Stimulated activated CD8-positive, alpha-beta memory T cell treated with anti-CD3 and anti-CD28 coated beads, Interleukin-7, amount 100 ng/mL, for 24 hours (primary cell): ENCODE measurements around the gene PLXNB2.

Source experiments
- DNase-seq: peaks from one replicate; pipeline ENCODE4 v3.0.0-alpha.2; 2020; ENCODE audit warnings: low read depth

PLXNB2 gene

DNA sequence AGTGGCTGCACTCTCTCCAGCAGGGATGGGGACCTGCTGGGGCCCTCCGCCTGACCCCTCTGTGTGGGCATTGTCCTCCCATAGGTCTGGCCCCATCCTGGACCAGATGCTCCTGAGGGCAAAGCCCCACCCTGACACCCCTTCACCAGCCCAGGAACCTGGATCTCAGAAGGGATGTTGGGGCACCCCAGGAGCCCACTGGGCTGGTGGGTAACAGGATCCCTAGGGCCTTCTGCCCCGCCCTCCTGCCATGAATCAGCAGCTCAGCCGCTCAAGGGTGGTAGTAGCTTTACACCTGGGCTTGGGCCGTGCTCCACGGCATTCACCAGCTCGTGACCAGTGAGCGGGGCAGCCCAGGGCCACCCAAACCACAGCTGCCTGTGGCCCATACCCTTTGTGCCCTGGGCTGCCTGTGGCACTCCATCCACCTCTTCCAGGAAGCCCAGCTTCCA is 45.0 kb downstream of the PLXNB2 start:
- no peak for DNase-seq

DNA sequence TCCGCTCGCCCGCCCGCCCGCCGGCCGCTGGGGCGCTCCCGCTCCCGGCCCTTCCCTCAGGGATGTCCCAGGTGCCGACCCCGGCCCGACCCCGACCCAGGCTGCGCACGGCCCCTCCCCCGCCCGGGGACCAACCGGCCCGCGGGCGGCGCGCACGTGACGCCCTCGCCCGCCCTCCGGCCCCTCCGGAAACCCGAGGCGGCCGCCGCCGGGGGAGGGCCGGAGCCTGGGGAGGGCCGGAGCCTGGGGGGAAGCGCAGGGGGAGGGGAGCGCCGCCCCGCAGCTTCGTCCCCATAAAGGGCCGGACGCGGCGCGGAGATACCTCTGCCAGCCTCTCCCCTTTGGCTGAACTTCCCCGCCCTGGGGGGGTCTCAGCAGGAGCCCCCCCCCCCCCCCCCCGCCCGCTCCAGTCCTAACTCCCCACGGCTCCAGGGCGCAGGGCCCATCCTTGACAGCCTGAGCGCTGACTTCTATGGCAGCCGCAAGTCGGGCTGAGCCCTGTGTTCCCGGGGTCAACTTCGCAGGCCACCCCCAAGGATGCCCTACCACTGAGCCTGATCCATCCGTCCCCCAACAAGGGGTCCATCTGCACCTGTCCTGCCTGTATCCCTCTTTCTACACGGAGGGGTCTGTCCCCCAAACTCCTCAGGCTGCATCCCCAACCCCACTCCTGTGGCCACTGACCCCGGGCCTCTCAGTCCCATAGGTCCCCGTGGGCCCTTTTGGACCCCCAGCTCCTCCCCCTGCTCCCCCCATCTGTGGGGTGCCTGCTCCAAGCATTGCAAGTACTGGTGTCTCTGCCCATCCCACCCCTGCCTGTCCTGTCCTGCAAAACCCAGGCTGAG is 45.6 kb downstream of the PLXNB2 start, which contains the start of gene MAPK12:
MAPK12 (minus strand) TSS at position 69 of the 845 bp plus-strand sequence. CDS start 174 bp downstream, outside the sequence.
- no peak for DNase-seq

DNA sequence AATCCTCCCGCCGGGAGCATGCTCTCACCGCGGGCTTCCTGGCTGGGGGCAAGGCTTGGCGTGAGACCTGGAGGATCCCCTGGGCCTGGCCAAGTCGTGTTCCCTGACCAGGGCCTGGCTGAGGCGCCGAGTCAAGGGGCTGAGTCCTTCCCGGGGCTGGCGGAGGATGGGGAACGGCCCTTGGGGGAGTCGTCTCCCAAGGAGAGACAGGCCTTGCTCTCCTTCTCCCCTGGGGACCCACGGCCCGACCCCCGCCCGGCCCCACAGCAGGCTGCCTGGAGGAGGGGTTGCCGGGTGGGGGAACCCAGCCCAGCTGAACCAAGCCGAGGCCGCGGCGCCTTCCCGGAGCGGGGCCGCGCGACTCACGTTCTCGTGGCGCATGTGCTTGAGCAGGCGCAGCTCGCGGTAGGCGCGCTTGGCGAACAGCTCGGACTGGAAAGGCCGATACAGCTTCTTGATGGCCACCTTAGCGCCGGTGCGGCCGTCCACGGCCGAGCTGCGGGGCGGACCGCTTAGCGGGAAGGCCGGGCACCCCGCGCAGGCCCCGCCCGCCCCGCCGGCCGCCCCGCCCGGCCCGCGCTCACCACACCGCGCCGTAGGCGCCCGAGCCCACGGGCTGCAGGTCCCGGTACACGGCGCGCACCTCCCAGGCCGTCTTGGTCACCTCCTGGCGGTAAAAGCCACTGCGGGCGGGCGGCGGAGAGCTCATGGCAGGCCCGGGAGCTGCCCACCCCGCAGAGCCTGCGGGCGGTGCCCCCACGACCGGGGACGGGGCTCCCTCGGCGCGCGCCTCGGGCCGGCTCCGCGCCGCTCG is 46.4 kb downstream of the PLXNB2 start:
- no peak for DNase-seq

DNA sequence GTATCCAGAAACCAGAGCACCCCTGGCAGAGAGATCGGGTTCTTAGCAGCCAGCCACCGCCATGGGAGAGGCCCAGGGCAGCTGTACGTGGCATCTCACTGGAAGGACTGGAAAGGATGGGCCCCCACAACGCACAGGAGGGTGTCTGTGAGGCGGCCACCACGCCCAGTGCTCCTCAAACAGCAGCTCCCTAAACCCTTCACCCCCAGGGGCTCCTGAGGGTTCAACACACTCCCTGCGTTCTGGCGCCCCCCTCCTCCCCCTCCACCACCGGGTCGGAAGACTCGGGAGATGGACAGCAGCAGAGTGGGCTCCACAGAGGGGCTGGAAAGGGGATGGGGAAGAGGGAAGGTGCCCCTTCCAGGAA is 47.0 kb downstream of the PLXNB2 start:
- no peak for DNase-seq

DNA sequence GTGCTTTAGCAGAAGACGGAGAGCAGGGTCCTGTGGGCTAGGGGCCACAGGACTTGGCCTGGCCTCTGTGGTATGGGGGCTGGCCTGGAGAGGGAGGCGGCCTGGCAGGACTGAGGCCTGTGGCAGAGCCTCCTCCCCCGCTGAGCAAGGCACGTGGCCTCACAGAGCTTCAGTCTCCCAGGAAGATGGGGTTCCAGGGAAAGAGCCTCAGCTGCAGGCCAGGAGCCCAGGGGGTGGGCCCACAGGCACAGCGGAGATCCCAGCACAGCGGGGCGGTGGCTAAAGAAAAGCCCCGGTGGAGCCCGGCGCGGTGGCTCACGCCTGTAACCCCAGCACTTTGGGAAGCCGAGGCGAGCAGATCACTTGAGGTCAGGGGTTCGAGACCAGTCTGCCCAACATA is 48.1 kb downstream of the PLXNB2 start:
- DNase-seq = no peak

DNA sequence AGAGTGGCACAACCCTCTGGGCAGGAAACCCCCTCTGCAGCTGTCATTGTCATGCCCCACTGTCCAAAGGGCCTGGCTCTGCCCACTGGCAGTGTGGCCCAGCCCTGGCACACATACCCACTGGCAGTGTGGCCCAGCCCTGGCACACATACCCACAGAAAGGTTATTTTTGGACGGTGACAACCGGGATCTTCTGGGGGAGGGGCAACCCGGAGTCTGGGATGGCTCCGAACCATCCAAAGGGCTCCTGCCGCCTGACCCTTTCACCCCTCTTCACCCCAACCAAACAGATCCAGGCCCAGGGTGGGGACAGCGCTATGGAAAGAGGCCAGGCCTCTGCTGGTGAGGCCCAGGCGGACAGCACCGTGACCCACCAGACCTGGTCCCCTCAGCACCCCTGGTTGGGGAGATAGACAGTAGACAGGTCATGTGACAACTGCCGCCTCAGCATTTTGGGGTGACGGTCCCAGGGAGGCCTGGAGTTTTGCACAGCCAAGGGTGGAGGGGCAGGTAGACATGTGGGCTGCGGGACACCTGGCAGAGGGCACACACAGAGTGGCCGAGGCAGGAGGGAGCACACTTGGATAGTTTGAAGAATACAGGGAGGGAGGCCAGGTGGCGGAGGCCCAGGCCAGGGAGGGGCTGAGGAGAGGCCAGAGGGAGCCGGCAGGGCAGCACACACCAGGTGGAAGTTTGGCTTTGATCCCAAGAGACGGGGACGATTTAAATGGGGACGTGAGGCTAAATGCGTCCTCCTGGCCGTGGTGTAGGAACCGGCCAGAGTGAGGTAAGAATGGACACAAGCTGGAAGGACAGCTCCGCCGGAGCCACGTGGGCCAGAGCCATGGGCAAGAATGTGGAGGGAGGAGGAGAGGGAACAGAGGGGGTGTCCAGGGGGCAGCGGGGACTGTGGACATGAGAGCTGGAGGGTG is 48.8 kb downstream of the PLXNB2 start:
- no peak for DNase-seq

DNA sequence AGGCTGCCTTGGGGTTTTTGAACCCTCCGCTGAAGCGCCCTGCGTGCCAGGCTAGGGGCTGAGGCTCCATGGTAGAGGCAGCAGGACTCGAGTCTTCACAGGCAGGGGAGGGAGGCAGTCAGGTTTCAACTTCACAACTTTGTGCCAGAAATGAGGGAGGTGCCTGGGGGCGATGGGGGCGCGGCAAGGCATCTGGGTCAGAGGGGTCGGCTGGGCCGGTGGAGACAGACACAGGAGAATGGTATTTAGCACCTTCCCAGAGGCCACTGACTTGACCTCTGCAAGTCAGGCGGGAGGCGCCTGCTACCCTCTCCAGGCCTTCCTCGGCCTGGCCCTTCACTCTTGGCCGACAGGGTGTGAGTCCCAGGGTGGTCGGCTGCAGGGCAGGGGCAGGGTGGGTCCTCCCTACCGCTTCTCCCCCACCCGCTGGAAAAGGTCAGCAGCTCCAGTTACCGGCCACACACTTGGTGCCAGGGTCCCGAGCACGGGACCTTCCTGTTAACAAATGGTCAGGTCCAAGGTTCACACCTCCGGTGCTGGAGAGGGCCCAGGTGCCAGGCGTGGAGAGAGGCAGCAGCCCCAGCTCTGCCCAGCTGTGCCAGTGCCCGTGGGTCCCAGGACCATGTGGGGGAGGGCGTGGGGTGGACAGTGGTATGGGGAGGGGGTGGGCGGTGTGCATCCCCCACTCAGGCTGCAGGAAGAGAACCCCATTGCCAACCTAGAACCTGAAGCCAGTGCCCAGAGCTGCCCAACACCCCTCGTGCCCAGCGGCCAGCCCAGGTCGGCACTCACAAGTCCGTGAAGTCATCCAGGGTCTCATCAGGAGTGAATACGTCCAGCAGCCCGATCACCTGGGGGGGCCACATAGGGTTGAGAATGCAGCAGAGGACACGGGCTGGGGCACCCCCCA is 49.7 kb downstream of the PLXNB2 start:
- no peak for DNase-seq

DNA sequence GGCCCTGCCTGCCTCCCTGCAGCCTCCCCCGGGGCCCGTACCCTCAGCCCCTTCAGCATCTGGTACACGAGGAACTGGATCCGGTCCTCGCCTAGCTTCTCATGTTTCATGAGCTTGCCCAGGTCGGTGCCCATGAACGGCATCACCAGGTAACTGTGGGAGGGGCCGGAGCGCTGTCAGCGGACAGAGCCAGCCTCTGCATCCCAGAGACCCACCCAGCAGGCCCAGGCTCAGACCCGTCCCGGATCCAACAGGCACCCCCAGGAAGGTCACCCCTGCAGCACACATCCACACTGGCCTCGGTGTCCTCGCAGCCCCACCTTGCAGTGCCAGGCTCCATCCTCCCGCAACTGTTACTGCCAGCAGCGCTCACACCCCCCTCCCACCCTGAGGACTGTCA is 50.4 kb downstream of the PLXNB2 start:
- DNase-seq = no peak

DNA sequence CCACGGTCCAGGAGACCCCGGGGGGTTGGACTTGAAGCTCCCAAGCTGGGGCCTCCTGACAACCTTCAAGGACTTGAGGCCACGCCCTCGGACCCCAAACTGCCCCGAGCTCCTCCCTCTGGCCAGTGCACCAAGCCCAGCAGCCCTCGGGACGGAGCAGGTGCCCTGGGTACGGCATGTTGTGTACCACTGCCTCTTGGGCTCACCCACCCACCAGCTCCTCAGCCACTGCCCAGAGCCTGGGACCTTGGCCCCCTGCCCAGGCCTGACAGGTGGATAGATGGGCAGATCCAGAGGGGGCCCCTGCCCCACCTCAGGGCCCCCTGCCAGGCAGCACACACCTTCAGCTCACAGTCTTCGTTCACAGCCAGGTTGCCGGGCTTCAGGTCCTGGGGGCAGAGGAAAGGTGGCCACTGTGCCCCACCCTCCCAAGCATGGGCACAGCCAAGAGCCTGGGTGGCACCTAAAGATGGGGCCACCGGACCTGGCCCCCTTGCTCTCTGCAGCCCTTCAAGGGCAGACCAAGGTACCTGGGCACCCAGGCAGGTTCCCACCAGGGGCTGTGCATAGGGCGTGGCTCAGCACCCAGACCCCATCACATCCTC is 51.1 kb downstream of the PLXNB2 start:
- DNase-seq = no peak

DNA sequence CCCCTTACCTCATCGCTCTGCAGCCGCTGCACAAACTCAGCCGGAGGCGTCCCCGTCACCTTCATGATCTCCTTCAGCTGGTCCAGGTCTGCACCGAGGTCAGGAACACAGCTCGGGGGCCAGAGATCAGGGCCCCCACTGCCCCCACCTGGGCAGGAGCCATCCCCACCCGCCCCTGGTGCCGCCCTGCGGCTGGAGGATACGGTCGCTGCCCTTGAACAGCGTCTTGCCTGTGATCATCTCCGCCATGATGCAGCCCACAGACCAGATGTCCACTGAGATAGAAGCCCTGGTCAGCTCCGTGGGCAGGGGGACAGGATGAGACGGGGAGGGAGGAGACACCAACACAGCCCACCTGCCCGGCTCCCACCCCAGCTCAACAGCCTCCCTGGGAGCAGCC is 51.8 kb downstream of the PLXNB2 start:
- DNase-seq = no peak

DNA sequence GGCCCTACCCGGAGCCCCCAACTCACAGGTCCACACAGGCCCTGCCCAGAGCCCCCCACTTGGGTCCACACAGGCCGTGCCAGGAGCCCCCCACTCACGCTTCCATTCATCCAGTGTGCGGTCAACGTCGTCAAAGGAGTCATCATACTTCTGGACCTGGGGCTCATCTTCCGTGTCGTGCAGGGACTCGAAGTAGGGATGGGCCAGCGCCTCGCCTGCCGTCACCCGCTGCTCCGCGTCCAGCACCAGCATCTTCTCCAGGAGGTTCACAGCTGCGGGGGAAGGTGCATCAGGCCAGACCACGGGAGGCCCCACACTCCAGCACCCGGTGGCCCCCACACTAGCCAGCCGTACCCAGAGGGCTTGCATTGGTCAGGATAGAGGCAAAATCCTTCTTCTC is 52.3 kb downstream of the PLXNB2 start:
- no peak for DNase-seq

DNA sequence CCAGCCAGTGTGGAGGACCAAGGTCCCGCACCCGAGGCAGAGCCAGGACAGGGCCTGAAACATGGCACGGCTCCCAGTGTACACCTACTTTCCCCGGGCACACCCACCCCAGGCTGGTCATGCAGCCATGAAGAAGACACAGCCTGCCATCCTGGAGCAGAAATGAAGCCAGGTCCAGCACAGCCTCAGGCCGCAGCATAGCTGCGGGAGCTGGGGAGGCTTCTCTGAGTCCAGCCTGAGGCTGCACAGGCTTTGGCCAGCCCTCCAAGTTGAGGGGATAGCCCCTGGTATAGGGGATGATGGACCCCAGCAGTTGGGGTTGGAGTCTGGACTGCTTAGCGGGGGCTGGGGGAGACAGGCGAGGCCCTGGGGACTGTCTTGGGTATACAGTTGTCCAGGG is 53.5 kb downstream of the PLXNB2 start:
- DNase-seq = no peak

DNA sequence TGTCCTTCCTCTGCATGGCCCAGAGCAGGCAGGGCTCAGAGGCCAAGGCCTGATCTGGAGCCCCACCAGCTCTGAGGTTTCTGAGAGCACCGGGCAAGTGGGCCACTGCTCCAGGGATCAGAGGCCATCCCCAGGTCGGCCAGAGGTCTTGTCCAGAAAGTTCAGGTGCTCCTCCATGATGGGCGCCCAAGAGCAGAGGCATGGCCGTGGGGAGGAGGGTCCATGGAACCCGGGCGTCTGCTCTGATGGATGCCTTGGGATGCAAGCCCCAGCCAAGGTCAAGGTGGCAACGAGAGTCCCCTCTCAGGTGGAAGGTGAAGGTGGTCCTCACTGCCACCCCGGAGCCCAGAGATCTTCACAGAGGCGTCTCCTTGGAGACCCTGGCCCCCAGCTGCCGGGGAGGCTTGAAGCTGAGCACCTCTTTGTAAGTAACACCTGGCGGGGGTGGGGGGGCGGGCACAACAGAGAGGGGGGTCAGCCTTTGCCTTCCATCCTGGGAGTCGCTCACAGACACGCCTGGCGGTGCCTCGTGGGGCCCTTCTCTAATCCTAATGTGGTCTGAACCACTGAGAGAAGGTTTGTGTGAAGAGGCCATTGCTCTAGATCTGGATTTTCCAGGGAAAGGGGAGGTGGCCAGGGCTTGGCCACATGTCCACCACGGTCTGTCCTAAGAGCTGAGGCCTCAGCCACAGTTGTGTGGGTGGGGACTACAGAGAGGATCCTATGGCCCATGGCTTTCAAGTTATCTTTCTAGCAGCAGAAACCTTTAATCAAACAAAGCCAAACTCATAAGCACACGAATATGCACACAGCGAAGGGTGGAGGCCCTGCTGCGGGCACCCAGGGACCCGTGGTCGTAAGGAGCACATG is 54.2 kb downstream of the PLXNB2 start:
- DNase-seq = no peak

DNA sequence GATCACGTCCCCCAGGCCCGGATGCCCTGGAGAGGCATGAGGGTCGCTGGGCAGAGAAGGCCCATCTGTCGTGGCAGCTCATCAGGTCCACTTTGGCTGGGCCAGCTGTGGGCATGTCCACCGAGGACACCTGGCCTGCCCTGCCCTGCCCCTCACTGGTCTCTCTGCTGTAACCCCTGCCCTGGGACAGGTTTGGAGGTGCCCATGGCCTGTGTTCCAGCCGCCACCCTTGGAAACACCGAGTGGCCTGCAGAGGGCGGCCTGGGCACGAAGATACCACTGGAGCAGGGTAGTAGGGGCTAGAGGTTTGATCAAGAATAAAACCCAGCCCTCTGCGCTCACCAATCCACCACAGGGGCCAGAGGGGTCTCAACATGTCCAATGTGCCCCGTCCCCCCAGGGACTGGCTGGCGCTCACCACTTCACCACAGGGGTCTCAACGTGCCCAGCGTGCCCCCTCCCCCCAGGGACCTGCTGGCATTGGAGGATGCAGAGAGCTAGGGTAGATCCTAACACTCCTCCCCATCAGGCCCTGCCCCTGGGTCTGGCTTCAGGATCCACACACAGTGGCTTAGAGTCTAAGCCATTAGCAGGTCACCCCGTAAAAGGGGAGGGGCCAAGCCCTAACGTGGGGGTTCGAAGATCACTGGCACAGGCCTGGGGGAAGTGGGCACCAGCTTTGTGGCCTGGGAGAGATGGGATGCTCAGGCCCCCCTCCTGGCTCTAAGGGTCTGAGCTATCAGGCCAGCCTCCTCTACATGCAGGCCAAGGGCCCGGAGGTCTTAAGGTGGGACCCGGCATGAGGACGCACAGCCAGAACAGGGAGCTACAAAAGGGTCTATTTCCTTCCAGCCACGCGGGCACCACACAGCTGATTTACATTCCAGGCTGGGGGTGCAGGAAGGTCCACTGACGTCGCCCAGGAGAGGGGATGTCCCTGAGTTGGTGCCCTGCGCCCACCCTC is 55.1 kb downstream of the PLXNB2 start:
- no peak for DNase-seq

DNA sequence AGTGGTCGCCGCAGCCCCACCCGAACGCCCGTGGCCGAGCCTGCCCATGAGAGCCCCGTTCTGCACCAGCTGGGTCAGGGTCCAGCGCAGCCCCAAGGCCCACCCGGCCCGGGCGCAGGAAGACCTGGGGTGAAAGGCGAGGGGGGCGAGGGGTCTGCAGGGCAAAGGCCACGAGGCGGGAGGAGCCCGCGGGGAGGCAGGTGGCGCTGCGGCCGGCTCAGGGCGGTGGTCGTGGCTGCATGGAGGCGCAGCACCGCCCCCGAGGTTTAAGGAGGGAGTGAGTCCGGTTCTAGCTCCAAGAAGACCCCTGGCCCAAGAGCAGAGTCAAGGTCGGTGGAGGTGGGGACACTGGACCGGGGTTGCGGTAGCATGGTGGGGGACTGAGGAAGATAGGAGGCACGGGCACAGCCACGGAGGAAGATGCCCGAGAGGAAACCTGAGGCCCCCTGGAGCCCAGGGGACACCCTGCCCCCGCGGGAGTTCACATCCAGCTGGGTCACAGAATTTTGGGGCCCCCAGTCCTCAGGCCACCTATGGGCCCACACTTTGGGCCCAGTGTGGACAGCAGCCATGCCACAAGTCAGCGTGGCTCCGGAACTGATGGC is 55.9 kb downstream of the PLXNB2 start:
- no peak for DNase-seq

DNA sequence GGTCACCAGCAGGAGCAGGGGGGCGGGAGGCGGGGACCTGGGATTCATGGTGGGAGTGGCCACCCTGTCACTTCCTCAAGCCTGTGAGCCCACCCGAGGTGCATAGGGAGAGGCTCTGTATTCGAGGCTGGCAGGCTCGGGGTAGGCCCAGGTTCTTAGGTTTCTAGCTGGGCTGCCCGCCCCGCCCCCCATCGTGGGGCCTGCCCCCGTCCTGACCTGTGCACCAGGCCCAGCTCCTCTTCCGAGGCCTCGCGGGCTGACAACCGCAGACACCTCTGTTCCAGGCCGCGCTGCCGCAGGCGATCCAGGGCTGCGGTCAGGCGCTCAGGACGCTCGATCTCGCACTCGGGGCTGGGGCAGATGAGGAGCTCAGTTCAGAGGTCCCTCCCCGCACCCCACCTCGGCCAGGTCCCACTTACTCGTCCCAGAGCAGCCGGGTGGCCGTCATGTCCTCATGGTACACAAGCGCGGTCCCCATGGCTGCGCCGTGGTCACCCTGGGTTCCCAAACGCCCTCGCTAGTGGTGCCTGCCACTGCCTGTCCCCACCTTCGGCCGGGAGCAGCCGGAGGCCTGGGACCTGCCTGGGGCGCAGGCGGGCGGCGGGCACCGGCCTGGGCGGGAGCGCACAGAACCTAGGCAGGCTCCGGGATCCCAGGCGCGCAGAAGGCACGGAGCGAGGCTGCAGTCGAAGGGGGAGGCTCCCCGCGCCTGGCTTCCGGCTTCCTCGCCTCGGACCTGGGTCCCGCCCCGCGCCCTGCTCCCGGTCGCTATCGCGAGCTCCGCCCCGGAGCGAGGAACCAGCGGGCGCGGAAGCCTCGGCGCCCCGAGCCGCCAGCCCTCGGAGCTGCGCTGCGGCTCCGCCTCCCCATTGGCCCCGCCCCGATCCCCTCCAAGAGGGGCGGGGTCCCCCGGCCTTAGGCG is 56.6 kb downstream of the PLXNB2 start, which contains the start of gene HDAC10:
HDAC10 (minus strand) TSS at position 711 of the 922 bp plus-strand sequence; CDS start at position 478, 233 bp downstream.
- DNase-seq = no peak

DNA sequence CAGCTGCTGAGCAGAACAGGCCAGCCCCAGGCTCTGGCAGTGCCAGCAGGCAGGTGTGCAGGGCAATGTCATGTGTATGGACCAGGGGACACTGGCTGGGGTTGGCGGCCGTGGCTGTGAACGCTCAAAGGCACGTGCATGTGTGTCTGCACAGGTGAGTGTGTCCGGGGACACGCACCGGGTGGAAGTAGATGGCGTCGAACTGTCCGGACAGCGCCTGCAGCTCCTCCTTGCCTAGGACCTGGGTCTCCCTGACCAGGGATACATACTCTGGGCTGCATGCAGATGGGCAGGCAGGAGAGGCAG is 57.2 kb downstream of the PLXNB2 start:
- DNase-seq = no peak
